GM21529 (cell line): ENCODE data around the gene MT1B.

Experiments used
- ATAC-seq: cut with Tn5 transposase; IDR thresholded peaks from one replicate; pipeline ENCODE4 v1.9.1; 2021; ENCODE audit not compliant: unreplicated experiment

The MT1B gene

GRCh38 chr16:56636616-56637413 lies 14.9 kb upstream of the MT1B start:
- no peak for ATAC-seq

- no peak for ATAC-seq
Measured at GRCh38 chr16:56637814-56638750, 13.6 kb upstream of the MT1B start, which contains the start of gene MT1A. Gene MT1A, plus strand, starts transcription at chr16:56638666. Its CDS starts 73 bp downstream, at chr16:56638739.

GRCh38 chr16:56639045-56639444 lies 12.6 kb upstream of the MT1B start:
- ATAC-seq = no peak

GRCh38 chr16:56640076-56640475 lies 11.6 kb upstream of the MT1B start:
- ATAC-seq = no peak

GRCh38 chr16:56641166-56641565 lies 10.5 kb upstream of the MT1B start:
- no peak for ATAC-seq

GRCh38 chr16:56643080-56643778 lies 8.5 kb upstream of the MT1B start:
- peak; percentile 51 for ATAC-seq

- no peak for ATAC-seq
Measured at GRCh38 chr16:56643833-56644232, 7.9 kb upstream of the MT1B start.

GRCh38 chr16:56645311-56645710 lies 6.4 kb upstream of the MT1B start:
- ATAC-seq = no peak

GRCh38 chr16:56645838-56646237 lies 5.8 kb upstream of the MT1B start:
- no peak for ATAC-seq

- no peak for ATAC-seq
Measured at GRCh38 chr16:56647641-56648431, 3.9 kb upstream of the MT1B start.

- ATAC-seq = no peak
Measured at GRCh38 chr16:56649271-56649670, 2.4 kb upstream of the MT1B start.

- no peak for ATAC-seq
Measured at GRCh38 chr16:56649820-56650219, 1.9 kb upstream of the MT1B start.

- no peak for ATAC-seq
Measured at GRCh38 chr16:56652600-56652999, 914 bp downstream of the MT1B start.

GRCh38 chr16:56653218-56653617 lies 1.5 kb downstream of the MT1B start:
- no peak for ATAC-seq

GRCh38 chr16:56657555-56658326 lies 6.1 kb downstream of the MT1B start, which contains the start of gene MT1F:
Gene MT1F, plus strand, starts transcription at chr16:56657959. Its CDS starts 100 bp downstream, at chr16:56658059.
- ATAC-seq = peak; percentile 49

- no peak for ATAC-seq
Measured at GRCh38 chr16:56658327-56658875, 6.7 kb downstream of the MT1B start.

- ATAC-seq = no peak
Measured at GRCh38 chr16:56662357-56663354, 11.0 kb downstream of the MT1B start.

- no peak for ATAC-seq
Measured at GRCh38 chr16:56664506-56664905, 12.8 kb downstream of the MT1B start.
